ENCODE measurements around the gene SLAIN1.

The SLAIN1 gene

DNA sequence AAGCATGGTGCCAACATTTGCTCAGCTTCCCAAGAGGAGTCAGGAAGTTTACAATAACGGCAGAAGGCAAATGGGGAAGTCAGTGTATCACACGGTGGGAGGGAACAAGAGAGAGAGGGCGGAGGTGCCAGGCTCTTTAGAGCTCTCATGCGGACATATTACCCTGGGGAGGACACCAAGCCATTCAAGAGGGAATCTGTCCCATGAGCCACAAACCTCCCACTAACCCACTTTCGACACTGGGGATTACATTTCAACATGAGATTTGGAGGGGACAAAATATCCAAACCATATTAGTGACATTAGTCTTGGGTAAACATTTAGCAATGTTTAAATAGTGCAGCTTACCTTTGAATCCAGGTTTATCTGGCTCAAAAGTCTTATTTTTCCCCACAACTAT is 69.9 kb downstream of the SLAIN1 start:
- Histone ChIP-seq H3K4me3 (IDR thresholded peaks at IDR 0.05; ENCODE audit: insufficient read depth, low read depth, low read length) (no peak overlapping the region), H3K27me3 (ENCODE audit: insufficient read depth, low read depth) (no peaks in the 10 kb centered on the region), H3K79me2 (ENCODE audit: insufficient read depth, low read depth) (no peaks in the 10 kb centered on the region), H4K20me1 (ENCODE audit: insufficient read depth) (no peaks in the 10 kb centered on the region), H3K27ac (no peak overlapping the region), H3K9ac (no peak overlapping the region), H3K4me1 (ENCODE audit: low read depth, poor library complexity, severe bottlenecking) (no peaks in the 10 kb centered on the region), H2AFZ (ENCODE audit: low read depth) (no peak overlapping the region), H3K36me3 (ENCODE audit: insufficient read depth) (no peaks in the 10 kb centered on the region), H3K4me2 (no peak overlapping the region)
- TF ChIP-seq, protein P1, sequence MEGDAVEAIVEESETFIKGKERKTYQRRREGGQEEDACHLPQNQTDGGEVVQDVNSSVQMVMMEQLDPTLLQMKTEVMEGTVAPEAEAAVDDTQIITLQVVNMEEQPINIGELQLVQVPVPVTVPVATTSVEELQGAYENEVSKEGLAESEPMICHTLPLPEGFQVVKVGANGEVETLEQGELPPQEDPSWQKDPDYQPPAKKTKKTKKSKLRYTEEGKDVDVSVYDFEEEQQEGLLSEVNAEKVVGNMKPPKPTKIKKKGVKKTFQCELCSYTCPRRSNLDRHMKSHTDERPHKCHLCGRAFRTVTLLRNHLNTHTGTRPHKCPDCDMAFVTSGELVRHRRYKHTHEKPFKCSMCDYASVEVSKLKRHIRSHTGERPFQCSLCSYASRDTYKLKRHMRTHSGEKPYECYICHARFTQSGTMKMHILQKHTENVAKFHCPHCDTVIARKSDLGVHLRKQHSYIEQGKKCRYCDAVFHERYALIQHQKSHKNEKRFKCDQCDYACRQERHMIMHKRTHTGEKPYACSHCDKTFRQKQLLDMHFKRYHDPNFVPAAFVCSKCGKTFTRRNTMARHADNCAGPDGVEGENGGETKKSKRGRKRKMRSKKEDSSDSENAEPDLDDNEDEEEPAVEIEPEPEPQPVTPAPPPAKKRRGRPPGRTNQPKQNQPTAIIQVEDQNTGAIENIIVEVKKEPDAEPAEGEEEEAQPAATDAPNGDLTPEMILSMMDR (conservative IDR thresholded peaks at IDR 0.05; ENCODE audit: low read depth, low read length): no peak

DNA sequence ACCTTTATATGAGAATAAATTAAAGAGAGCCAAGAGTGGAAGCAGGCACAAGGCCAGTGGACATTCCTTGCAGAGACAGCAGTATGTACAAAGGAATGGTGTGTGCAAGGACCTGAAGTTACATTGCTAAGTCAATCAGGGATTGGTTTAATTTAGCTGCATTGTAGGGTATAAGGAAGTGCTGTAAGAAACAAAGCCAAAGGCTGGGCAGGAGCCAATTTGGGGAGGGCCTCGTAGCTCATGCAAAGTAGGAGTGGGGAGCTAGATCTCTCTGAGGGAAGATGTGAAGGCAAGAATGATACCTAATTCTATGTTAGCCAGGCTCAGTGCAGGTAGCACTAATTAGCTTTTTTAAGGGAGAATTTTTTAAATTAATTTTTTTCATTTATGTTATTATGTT is 76.7 kb downstream of the SLAIN1 start:
- Histone ChIP-seq H3K9ac (no peak overlapping the region), H3K27ac (no peak overlapping the region), H3K4me2 (no peak overlapping the region), H3K79me2 (ENCODE audit: insufficient read depth, low read depth) (no peaks in the 10 kb centered on the region), H2AFZ (ENCODE audit: low read depth) (no peak overlapping the region), H3K36me3 (ENCODE audit: insufficient read depth) (no peaks in the 10 kb centered on the region), H3K4me1 (ENCODE audit: low read depth, poor library complexity, severe bottlenecking) (no peaks in the 10 kb centered on the region), H3K4me3 (IDR thresholded peaks at IDR 0.05; ENCODE audit: insufficient read depth, low read depth, low read length) (no peak overlapping the region), H3K27me3 (ENCODE audit: insufficient read depth, low read depth) (no peaks in the 10 kb centered on the region), H4K20me1 (ENCODE audit: insufficient read depth) (no peaks in the 10 kb centered on the region)
- TF ChIP-seq, protein P1 (conservative IDR thresholded peaks at IDR 0.05; ENCODE audit: low read depth, low read length): no peak

DNA sequence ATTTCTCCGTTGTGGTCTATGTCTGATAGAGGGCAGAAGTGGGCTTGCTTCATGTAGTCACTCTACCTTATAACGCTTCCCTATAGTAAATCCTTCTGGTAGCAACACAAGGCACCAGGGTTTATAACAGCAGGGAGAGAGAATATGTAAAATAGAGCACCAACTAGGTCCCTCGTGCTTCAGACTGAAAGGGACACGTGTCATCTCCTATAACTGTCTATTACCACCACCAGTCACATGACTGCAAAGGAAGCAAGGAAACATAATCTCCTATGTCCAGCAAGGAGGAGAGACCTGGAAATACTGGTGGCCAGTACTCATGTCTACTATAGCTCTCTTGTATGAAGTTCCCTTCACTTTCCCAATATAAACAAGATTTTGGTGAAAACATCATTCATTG is 79.2 kb downstream of the SLAIN1 start:
- Histone ChIP-seq H3K4me2 (no peak overlapping the region), H3K79me2 (ENCODE audit: insufficient read depth, low read depth) (no peaks in the 10 kb centered on the region), H3K27ac (no peak overlapping the region), H3K36me3 (ENCODE audit: insufficient read depth) (no peaks in the 10 kb centered on the region), H4K20me1 (ENCODE audit: insufficient read depth) (no peaks in the 10 kb centered on the region), H3K4me1 (ENCODE audit: low read depth, poor library complexity, severe bottlenecking) (peaks cover 8% of the 10 kb centered on the region), H3K9ac (no peak overlapping the region), H3K27me3 (ENCODE audit: insufficient read depth, low read depth) (no peaks in the 10 kb centered on the region), H2AFZ (ENCODE audit: low read depth) (no peak overlapping the region), H3K4me3 (IDR thresholded peaks at IDR 0.05; ENCODE audit: insufficient read depth, low read depth, low read length) (no peak overlapping the region)
- TF ChIP-seq, protein P1 (conservative IDR thresholded peaks at IDR 0.05; ENCODE audit: low read depth, low read length): no peak

DNA sequence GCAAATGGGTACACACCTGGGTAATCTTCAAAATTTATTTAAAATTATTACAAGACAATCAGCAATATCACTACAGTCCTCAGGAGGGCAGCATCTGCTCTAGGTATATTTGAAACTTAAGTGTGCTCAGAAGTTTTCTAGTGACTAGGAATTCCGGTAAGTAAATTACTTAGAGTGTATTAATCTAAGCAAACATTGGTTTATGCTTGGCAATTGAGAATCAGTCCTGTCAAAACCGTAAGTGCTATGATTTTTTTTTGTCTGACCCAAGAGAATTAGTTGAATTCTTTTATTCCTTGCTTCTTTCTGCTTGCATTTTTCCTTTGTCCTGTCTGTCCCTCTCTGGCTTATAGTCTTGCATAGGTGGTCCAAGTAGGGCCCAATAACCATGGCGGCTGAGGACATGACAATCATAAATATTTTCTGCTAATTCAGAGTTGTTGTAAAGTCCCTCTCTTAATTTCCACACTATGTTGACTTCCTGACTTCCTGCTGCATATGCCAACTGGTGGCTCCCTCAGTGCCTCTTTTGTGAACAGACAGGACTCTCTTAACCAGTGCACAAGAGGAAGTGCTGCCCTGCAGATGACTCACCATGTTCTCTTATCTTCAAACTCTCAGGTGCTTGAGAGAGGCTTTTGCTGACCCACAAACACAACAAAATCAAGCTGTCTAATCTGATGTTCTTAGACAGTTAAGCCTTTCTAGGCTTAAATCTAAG is 82.2 kb downstream of the SLAIN1 start:
- Histone ChIP-seq H3K4me1 (ENCODE audit: low read depth, poor library complexity, severe bottlenecking) (peaks cover 8% of the 10 kb centered on the region), H3K4me3 (IDR thresholded peaks at IDR 0.05; ENCODE audit: insufficient read depth, low read depth, low read length) (no peak overlapping the region), H3K9ac (no peak overlapping the region), H3K27ac (no peak overlapping the region; the same call in 1 of the 2 replicates), H3K36me3 (ENCODE audit: insufficient read depth) (no peaks in the 10 kb centered on the region), H2AFZ (ENCODE audit: low read depth) (no peak overlapping the region), H3K79me2 (ENCODE audit: insufficient read depth, low read depth) (no peaks in the 10 kb centered on the region), H4K20me1 (ENCODE audit: insufficient read depth) (no peaks in the 10 kb centered on the region), H3K27me3 (ENCODE audit: insufficient read depth, low read depth) (no peaks in the 10 kb centered on the region), H3K4me2 (no peak overlapping the region)
- TF ChIP-seq, protein P1 (conservative IDR thresholded peaks at IDR 0.05; ENCODE audit: low read depth, low read length): peak; percentile 52

Data from KMS-11 (cell line).